ENCODE data around the gene SF3A2. TPM values are rescaled to one million over a fixed set of nuclear protein-coding genes. Genes with fewer than 3 reads are reported as not detected.

SF3A2 gene
- total RNA-seq, 4 donors from 2014 or later, result 13.2 to 31.1 (median 24.5) TPM

- TF ChIP-seq, protein P1, sequence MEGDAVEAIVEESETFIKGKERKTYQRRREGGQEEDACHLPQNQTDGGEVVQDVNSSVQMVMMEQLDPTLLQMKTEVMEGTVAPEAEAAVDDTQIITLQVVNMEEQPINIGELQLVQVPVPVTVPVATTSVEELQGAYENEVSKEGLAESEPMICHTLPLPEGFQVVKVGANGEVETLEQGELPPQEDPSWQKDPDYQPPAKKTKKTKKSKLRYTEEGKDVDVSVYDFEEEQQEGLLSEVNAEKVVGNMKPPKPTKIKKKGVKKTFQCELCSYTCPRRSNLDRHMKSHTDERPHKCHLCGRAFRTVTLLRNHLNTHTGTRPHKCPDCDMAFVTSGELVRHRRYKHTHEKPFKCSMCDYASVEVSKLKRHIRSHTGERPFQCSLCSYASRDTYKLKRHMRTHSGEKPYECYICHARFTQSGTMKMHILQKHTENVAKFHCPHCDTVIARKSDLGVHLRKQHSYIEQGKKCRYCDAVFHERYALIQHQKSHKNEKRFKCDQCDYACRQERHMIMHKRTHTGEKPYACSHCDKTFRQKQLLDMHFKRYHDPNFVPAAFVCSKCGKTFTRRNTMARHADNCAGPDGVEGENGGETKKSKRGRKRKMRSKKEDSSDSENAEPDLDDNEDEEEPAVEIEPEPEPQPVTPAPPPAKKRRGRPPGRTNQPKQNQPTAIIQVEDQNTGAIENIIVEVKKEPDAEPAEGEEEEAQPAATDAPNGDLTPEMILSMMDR (IDR thresholded peaks at IDR 0.05), result no peak
- DNase-seq (ENCODE audit: low spot score) (no peak), ATAC-seq (ENCODE audit: low FRiP score) (no peak)
Measured at GRCh38 chr19:2271234-2272103, 34.8 kb downstream of the SF3A2 start.

DNA sequence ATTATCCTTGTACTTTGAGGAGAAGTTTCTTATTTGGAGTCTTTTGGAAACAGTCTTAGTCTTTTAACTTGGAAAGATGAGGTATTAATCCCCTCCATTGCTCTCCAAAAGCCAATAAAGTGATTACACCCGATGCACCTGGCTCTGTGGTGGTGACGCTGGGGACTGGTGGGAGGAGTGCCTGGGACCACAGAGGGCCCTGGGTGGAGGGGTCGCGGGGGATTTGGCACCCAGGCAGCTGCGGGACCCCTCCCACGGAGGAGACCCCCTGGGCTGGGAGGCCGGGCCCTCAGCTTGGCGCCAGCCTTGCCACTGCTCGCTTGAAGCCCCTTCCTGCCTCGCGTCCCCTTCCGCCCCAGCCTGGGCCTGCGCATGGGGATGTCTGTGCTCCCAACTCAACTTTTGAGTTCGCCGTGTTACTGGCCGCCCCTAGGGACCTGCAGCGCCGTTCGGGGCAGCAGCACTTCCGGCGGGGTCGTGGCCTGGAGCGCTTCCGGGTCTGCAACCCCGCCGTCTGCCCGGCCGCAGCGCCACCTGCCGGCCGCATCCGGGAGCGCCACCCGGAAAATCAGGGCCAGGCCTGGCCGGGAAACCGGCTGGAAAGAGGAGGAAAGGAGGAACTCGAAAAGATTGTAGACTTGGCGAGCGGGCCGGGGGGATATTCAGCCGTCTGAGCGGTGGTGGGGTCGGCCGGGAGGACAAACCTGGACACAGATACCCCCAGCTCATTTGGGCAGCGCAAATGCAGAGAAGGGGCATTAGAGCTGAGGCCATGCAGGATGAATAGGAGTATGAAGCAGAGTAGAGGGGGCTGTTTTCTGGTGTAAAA, 36.9 kb downstream of the SF3A2 start:
- TF ChIP-seq, protein P1 (IDR thresholded peaks at IDR 0.05), result peak in 2 of 3 donors; percentile 75 to 78
- DNase-seq (ENCODE audit: low spot score) (peak; percentile 61), ATAC-seq (ENCODE audit: low FRiP score) (no peak)

DNA sequence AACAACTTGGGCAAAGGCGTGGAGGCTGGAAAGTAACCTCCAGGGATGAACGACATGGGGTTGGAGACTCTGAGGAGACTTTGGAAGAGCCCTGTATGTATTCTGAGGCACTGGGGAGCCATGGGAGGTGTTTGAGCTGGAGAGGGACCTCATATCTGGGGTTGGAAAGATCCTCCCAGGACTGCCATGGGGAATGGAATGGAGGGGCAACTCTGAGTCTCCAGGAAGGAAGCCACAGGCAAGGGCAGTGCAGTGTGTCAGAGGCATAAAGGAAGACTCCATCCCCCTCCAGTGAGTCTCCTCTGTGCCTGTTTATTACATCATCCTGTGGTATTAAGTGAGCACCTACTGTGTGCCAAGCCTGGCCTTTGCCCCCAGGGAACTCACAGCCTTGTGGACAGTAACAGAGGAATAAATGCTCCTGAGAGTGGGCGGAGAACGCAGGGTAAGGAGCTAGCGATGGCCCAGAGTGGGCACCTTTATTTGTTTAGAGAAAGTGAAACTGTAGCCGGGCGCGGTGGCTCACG, 37.6 kb downstream of the SF3A2 start:
- DNase-seq (ENCODE audit: low spot score) (no peak), ATAC-seq (ENCODE audit: low FRiP score) (no peak)
- TF ChIP-seq, protein P1 (IDR thresholded peaks at IDR 0.05), result no peak

- no peak for DNase-seq (ENCODE audit: low spot score)
Measured at GRCh38 chr19:2274931-2275535, 38.4 kb downstream of the SF3A2 start.

GRCh38 chr19:2275588-2276428, 39.2 kb downstream of the SF3A2 start:
- ATAC-seq (ENCODE audit: low FRiP score) (peak; percentile 19), DNase-seq (ENCODE audit: low spot score) (no peak)
- TF ChIP-seq, protein P1 (IDR thresholded peaks at IDR 0.05), result no peak

More at GRCh38 chr19:2274931-2275535, 38.4 kb downstream of the SF3A2 start:
- TF ChIP-seq, protein P1 (IDR thresholded peaks at IDR 0.05), result no peak
- no peak for ATAC-seq (ENCODE audit: low FRiP score)

DNA sequence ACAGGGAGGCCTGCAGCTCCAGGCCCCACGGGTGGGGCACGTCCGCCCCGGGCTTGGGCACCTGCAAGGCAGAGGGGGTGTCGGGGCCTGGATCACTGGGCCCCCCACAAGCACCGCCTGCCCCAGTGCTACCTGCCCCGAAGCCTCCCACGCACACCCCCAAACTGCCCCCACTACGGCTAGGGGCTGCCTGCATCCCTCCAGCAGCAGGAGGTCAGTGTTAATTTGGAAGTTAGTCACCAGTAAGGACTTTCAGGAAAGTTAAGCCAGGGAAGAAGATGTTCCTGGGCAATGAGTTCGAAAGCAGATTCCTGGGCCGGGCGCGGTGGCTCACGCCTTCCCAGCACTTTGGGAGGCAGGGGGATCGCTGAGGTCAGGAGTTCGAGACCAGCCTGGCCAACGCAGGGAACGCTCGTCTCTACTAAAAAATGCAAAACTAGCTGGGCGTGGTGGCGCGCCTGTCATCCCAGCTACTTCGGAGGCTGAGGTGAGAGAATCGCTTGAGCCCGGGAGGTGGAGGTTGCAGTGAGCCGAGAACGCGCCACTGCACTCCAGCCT, 39.9 kb downstream of the SF3A2 start:
- ATAC-seq (ENCODE audit: low FRiP score) (no peak), DNase-seq (ENCODE audit: low spot score) (no peak)
- TF ChIP-seq, protein P1 (IDR thresholded peaks at IDR 0.05), result no peak
